Measurements from ENCODE around the gene KRT71.

GRCh38 chr12:52551216-52551865 is 1.6 kb downstream of the KRT71 start:
- TF ChIP-seq CTCF (IDR thresholded peaks at IDR 0.05; ENCODE audit: low read depth, low read length, poor library complexity, severe bottlenecking) (no peak), EZH2phosphoT487 (IDR thresholded peaks at IDR 0.05; ENCODE audit: borderline replicate concordance, low read length) (no peak)
